GM19452 (cell line): ENCODE data around the gene MRPS7.
A peak's percentile ranks its signal among the peaks of the same experiment; 100 is the strongest.

Source experiments
- ATAC-seq: cut with Tn5 transposase; IDR thresholded peaks from one replicate; pipeline ENCODE4 v1.9.1; 2021; ENCODE audit not compliant: unreplicated experiment

The MRPS7 gene

GRCh38 chr17:75307957-75308731 lies 46.5 kb downstream of the MRPS7 start:
- ATAC-seq: no peak

GRCh38 chr17:75308732-75309629 lies 47.3 kb downstream of the MRPS7 start:
- ATAC-seq: no peak

GRCh38 chr17:75313941-75314551 lies 52.4 kb downstream of the MRPS7 start:
- peak; percentile 59 for ATAC-seq

GRCh38 chr17:75315541-75316243 lies 54.0 kb downstream of the MRPS7 start:
- no peak for ATAC-seq
